ENCODE measurements around the gene GPR148. TPM values are rescaled to one million over a fixed set of nuclear protein-coding genes. Genes with fewer than 3 reads are reported as not detected.

GPR148 gene
- total RNA-seq, 1 donor from 2014 or later, result not detected

GRCh38 chr2:130760754-130761751, 32.2 kb downstream of the GPR148 start:
- Histone ChIP-seq H3K9ac (ENCODE audit: low read depth in 1 of 3, low read length in 3 of 3) (no peak overlapping the region), H3K27me3 (ENCODE audit: control insufficient read depth in 3 of 3, insufficient read depth in 3 of 3, low read length in 3 of 3) (peaks cover 30 to 32% (median 31%) of the 10 kb centered on the region in 3 donors), H3K4me1 (ENCODE audit: control insufficient read depth in 3 of 3, insufficient read depth in 3 of 3, low read length in 3 of 3) (no peaks in the 10 kb centered on the region), H3K27ac (ENCODE audit: low read depth, low read length) (no peak overlapping the region), H3K4me3 (ENCODE audit: low read length in 3 of 3) (no peak overlapping the region), H3K9me3 (ENCODE audit: control insufficient read depth in 3 of 3, low read length in 3 of 3) (no peaks in the 10 kb centered on the region), H3K36me3 (ENCODE audit: control insufficient read depth in 3 of 3, insufficient read depth in 3 of 3, low read length in 3 of 3) (no peaks in the 10 kb centered on the region)

GRCh38 chr2:130762031-130762909, 33.4 kb downstream of the GPR148 start:
- Histone ChIP-seq H3K27ac (ENCODE audit: low read depth, low read length) (no peak overlapping the region), H3K4me1 (ENCODE audit: control insufficient read depth in 3 of 3, insufficient read depth in 3 of 3, low read length in 3 of 3) (no peaks in the 10 kb centered on the region), H3K9ac (ENCODE audit: low read depth in 1 of 3, low read length in 3 of 3) (no peak overlapping the region), H3K4me3 (ENCODE audit: low read length in 3 of 3) (no peak overlapping the region), H3K27me3 (ENCODE audit: control insufficient read depth in 3 of 3, insufficient read depth in 3 of 3, low read length in 3 of 3) (peaks cover 19 to 24% (median 21%) of the 10 kb centered on the region in 3 donors), H3K36me3 (ENCODE audit: control insufficient read depth in 3 of 3, insufficient read depth in 3 of 3, low read length in 3 of 3) (no peaks in the 10 kb centered on the region), H3K9me3 (ENCODE audit: control insufficient read depth in 3 of 3, low read length in 3 of 3) (no peaks in the 10 kb centered on the region)

- peaks cover 17 to 20% (median 19%) of the 10 kb centered on the region in 3 donors for H3K27me3 ChIP-seq (ENCODE audit: control insufficient read depth in 3 of 3, insufficient read depth in 3 of 3, low read length in 3 of 3)
- no peak overlapping the region for H3K27ac ChIP-seq (ENCODE audit: low read depth, low read length)
- H3K4me1 ChIP-seq (ENCODE audit: control insufficient read depth in 3 of 3, insufficient read depth in 3 of 3, low read length in 3 of 3), result no peaks in the 10 kb centered on the region
- H3K9ac ChIP-seq (ENCODE audit: low read depth in 1 of 3, low read length in 3 of 3), result no peak overlapping the region
- no peak overlapping the region for H3K4me3 ChIP-seq (ENCODE audit: low read length in 3 of 3)
- no peaks in the 10 kb centered on the region for H3K9me3 ChIP-seq (ENCODE audit: control insufficient read depth in 3 of 3, low read length in 3 of 3)
- no peaks in the 10 kb centered on the region for H3K36me3 ChIP-seq (ENCODE audit: control insufficient read depth in 3 of 3, insufficient read depth in 3 of 3, low read length in 3 of 3)
Measured at GRCh38 chr2:130762910-130763385, 34.1 kb downstream of the GPR148 start.

- H3K4me3 ChIP-seq (ENCODE audit: low read length in 3 of 3), result no peak overlapping the region
- no peaks in the 10 kb centered on the region for H3K36me3 ChIP-seq (ENCODE audit: control insufficient read depth in 3 of 3, insufficient read depth in 3 of 3, low read length in 3 of 3)
- H3K9me3 ChIP-seq (ENCODE audit: control insufficient read depth in 3 of 3, low read length in 3 of 3), result no peaks in the 10 kb centered on the region
- H3K9ac ChIP-seq (ENCODE audit: low read depth in 1 of 3, low read length in 3 of 3), result no peak overlapping the region
- no peaks in the 10 kb centered on the region for H3K4me1 ChIP-seq (ENCODE audit: control insufficient read depth in 3 of 3, insufficient read depth in 3 of 3, low read length in 3 of 3)
- peaks cover 15 to 19% (median 18%) of the 10 kb centered on the region in 3 donors for H3K27me3 ChIP-seq (ENCODE audit: control insufficient read depth in 3 of 3, insufficient read depth in 3 of 3, low read length in 3 of 3)
- H3K27ac ChIP-seq (ENCODE audit: low read depth, low read length), result no peak overlapping the region
Measured at GRCh38 chr2:130763405-130763804, 34.5 kb downstream of the GPR148 start.

- Histone ChIP-seq H3K4me3 (ENCODE audit: low read length in 3 of 3) (no peak overlapping the region), H3K27ac (ENCODE audit: low read depth, low read length) (no peak overlapping the region), H3K4me1 (ENCODE audit: control insufficient read depth in 3 of 3, insufficient read depth in 3 of 3, low read length in 3 of 3) (no peaks in the 10 kb centered on the region), H3K9ac (ENCODE audit: low read depth in 1 of 3, low read length in 3 of 3) (no peak overlapping the region), H3K9me3 (ENCODE audit: control insufficient read depth in 3 of 3, low read length in 3 of 3) (no peaks in the 10 kb centered on the region), H3K36me3 (ENCODE audit: control insufficient read depth in 3 of 3, insufficient read depth in 3 of 3, low read length in 3 of 3) (no peaks in the 10 kb centered on the region), H3K27me3 (ENCODE audit: control insufficient read depth in 3 of 3, insufficient read depth in 3 of 3, low read length in 3 of 3) (peaks cover 14 to 19% (median 16%) of the 10 kb centered on the region in 3 donors)
Measured at GRCh38 chr2:130764035-130764820, 35.4 kb downstream of the GPR148 start.

- no peaks in the 10 kb centered on the region for H3K4me1 ChIP-seq (ENCODE audit: control insufficient read depth in 3 of 3, insufficient read depth in 3 of 3, low read length in 3 of 3)
- peaks cover 14 to 20% (median 19%) of the 10 kb centered on the region in 3 donors for H3K27me3 ChIP-seq (ENCODE audit: control insufficient read depth in 3 of 3, insufficient read depth in 3 of 3, low read length in 3 of 3)
- H3K27ac ChIP-seq (ENCODE audit: low read depth, low read length), result no peak overlapping the region
- no peaks in the 10 kb centered on the region for H3K9me3 ChIP-seq (ENCODE audit: control insufficient read depth in 3 of 3, low read length in 3 of 3)
- H3K4me3 ChIP-seq (ENCODE audit: low read length in 3 of 3), result no peak overlapping the region
- no peaks in the 10 kb centered on the region for H3K36me3 ChIP-seq (ENCODE audit: control insufficient read depth in 3 of 3, insufficient read depth in 3 of 3, low read length in 3 of 3)
- no peak overlapping the region for H3K9ac ChIP-seq (ENCODE audit: low read depth in 1 of 3, low read length in 3 of 3)
Measured at GRCh38 chr2:130764821-130765115, 35.9 kb downstream of the GPR148 start.

GRCh38 chr2:130765464-130765863, 36.6 kb downstream of the GPR148 start:
- no peaks in the 10 kb centered on the region for H3K36me3 ChIP-seq (ENCODE audit: control insufficient read depth in 3 of 3, insufficient read depth in 3 of 3, low read length in 3 of 3)
- no peak overlapping the region for H3K4me3 ChIP-seq (ENCODE audit: low read length in 3 of 3)
- H3K27ac ChIP-seq (ENCODE audit: low read depth, low read length), result no peak overlapping the region
- H3K9me3 ChIP-seq (ENCODE audit: control insufficient read depth in 3 of 3, low read length in 3 of 3), result no peaks in the 10 kb centered on the region
- peaks cover 11 to 20% (median 13%) of the 10 kb centered on the region in 3 donors for H3K27me3 ChIP-seq (ENCODE audit: control insufficient read depth in 3 of 3, insufficient read depth in 3 of 3, low read length in 3 of 3)
- no peak overlapping the region for H3K9ac ChIP-seq (ENCODE audit: low read depth in 1 of 3, low read length in 3 of 3)
- H3K4me1 ChIP-seq (ENCODE audit: control insufficient read depth in 3 of 3, insufficient read depth in 3 of 3, low read length in 3 of 3), result no peaks in the 10 kb centered on the region

GRCh38 chr2:130766037-130766436, 37.2 kb downstream of the GPR148 start:
- H3K9me3 ChIP-seq (ENCODE audit: control insufficient read depth in 3 of 3, low read length in 3 of 3), result no peaks in the 10 kb centered on the region
- H3K27me3 ChIP-seq (ENCODE audit: control insufficient read depth in 3 of 3, insufficient read depth in 3 of 3, low read length in 3 of 3), result peaks cover 9 to 19% (median 10%) of the 10 kb centered on the region in 3 donors
- no peaks in the 10 kb centered on the region for H3K4me1 ChIP-seq (ENCODE audit: control insufficient read depth in 3 of 3, insufficient read depth in 3 of 3, low read length in 3 of 3)
- H3K27ac ChIP-seq (ENCODE audit: low read depth, low read length), result no peak overlapping the region
- no peaks in the 10 kb centered on the region for H3K36me3 ChIP-seq (ENCODE audit: control insufficient read depth in 3 of 3, insufficient read depth in 3 of 3, low read length in 3 of 3)
- no peak overlapping the region for H3K4me3 ChIP-seq (ENCODE audit: low read length in 3 of 3)
- no peak overlapping the region for H3K9ac ChIP-seq (ENCODE audit: low read depth in 1 of 3, low read length in 3 of 3)

GRCh38 chr2:130766711-130767407, 38.0 kb downstream of the GPR148 start:
- H3K27ac ChIP-seq (ENCODE audit: low read depth, low read length), result no peak overlapping the region
- H3K9me3 ChIP-seq (ENCODE audit: control insufficient read depth in 3 of 3, low read length in 3 of 3), result no peaks in the 10 kb centered on the region
- H3K36me3 ChIP-seq (ENCODE audit: control insufficient read depth in 3 of 3, insufficient read depth in 3 of 3, low read length in 3 of 3), result no peaks in the 10 kb centered on the region
- no peak overlapping the region for H3K4me3 ChIP-seq (ENCODE audit: low read length in 3 of 3)
- H3K4me1 ChIP-seq (ENCODE audit: control insufficient read depth in 3 of 3, insufficient read depth in 3 of 3, low read length in 3 of 3), result no peaks in the 10 kb centered on the region
- peaks cover 5 to 11% (median 6%) of the 10 kb centered on the region in 3 donors for H3K27me3 ChIP-seq (ENCODE audit: control insufficient read depth in 3 of 3, insufficient read depth in 3 of 3, low read length in 3 of 3)
- H3K9ac ChIP-seq (ENCODE audit: low read depth in 1 of 3, low read length in 3 of 3), result no peak overlapping the region
